OCI-LY1 (cell line): Measurements from ENCODE around the gene C1QTNF1.

Experiments
- H2AFZ ChIP-seq: fragments of 200-600 bp; sonication (generic), shearing (Covaris generic); 2 replicates; pipeline ENCODE4 v1.6.0; 2014; ENCODE audit warnings: antibody characterized with exemption, mild to moderate bottlenecking, low read length
- H3F3A ChIP-seq: fragments of 200-600 bp; sonication (generic), shearing (Covaris generic); 2 replicates; pipeline ENCODE4 v1.6.0; 2014; ENCODE audit warnings: mild to moderate bottlenecking, antibody characterized with exemption, low read length, moderate library complexity; ENCODE audit not compliant: insufficient read depth
- H3K27ac ChIP-seq: fragments of 200-600 bp; sonication (generic); 2 replicates; pipeline ENCODE4 v1.5.1; 2014; ENCODE audit warnings: low read length, mixed run types, mild to moderate bottlenecking, low read depth; ENCODE audit not compliant: poor library complexity, severe bottlenecking
- H3K27me3 ChIP-seq: fragments of 200-600 bp; sonication (generic); 2 replicates; pipeline ENCODE4 v1.6.0; 2014; ENCODE audit warnings: antibody characterized with exemption, mild to moderate bottlenecking, low read length, moderate library complexity; ENCODE audit not compliant: insufficient read depth
- H3K36me3 ChIP-seq: fragments of 200-600 bp; sonication (generic); 2 replicates; pipeline ENCODE4 v1.6.1; 2014; ENCODE audit warnings: mild to moderate bottlenecking, antibody characterized with exemption, low read length, moderate library complexity, mixed read lengths; ENCODE audit not compliant: insufficient read depth
- H3K4me1 ChIP-seq: fragments of 200-600 bp; sonication (generic); 2 replicates; pipeline ENCODE4 v1.5.1; 2014; ENCODE audit warnings: mild to moderate bottlenecking, low read length, moderate library complexity; ENCODE audit not compliant: insufficient read depth, severe bottlenecking
- H3K4me2 ChIP-seq: fragments of 200-600 bp; sonication (generic), shearing (Covaris generic); 2 replicates; pipeline ENCODE4 v1.6.1; 2014; ENCODE audit warnings: low read length
- H3K4me3 ChIP-seq: fragments of 200-600 bp; sonication (generic); 2 replicates; pipeline ENCODE4 v1.5.1; 2014; ENCODE audit warnings: low read length, low read depth, mild to moderate bottlenecking, mixed read lengths; ENCODE audit not compliant: poor library complexity, severe bottlenecking
- H3K79me2 ChIP-seq: fragments of 200-600 bp; shearing (Covaris generic); 2 replicates; pipeline ENCODE4 v1.6.1; 2016; ENCODE audit warnings: mixed run types, low read length, mixed read lengths; ENCODE audit not compliant: insufficient read depth
- H3K9ac ChIP-seq: fragments of 200-600 bp; sonication (generic), shearing (Covaris generic); 2 replicates; pipeline ENCODE4 v1.6.1; 2014; ENCODE audit warnings: mild to moderate bottlenecking, low read length, mixed read lengths
- H3K9me2 ChIP-seq: fragments of 200-600 bp; sonication (generic), shearing (Covaris generic); 2 replicates; pipeline ENCODE4 v1.6.1; 2014; ENCODE audit warnings: low read depth, mild to moderate bottlenecking, low read length, mixed read lengths
- H3K9me3 ChIP-seq: fragments of 200-600 bp; shearing (Covaris generic); 2 replicates; pipeline ENCODE4 v1.6.1; 2014; ENCODE audit warnings: low read length, mixed read lengths
- H4K20me1 ChIP-seq: fragments of 200-600 bp; sonication (generic), shearing (Covaris generic); 2 replicates; pipeline ENCODE4 v1.6.0; 2016; ENCODE audit warnings: mild to moderate bottlenecking, low read length; ENCODE audit not compliant: insufficient read depth
- CTCF ChIP-seq: fragments of 200-600 bp; sonication (generic), shearing (Covaris generic); IDR thresholded peaks from 2 replicates; pipeline ENCODE4 v1.5.1; 2017; ENCODE audit warnings: mild to moderate bottlenecking, antibody characterized with exemption, low read length, moderate library complexity, mixed read lengths
- EZH2 ChIP-seq: fragments of 200-600 bp; sonication (generic), shearing (Covaris generic); IDR thresholded peaks from 2 replicates; pipeline ENCODE4 v1.8.0; 2017; ENCODE audit warnings: borderline replicate concordance, mixed run types, mild to moderate bottlenecking, antibody characterized with exemption, low read length, moderate library complexity, mixed read lengths

The C1QTNF1 gene

GRCh38 chr17:79080349-79080748 is 56.4 kb downstream of the C1QTNF1 start:
- no peaks in the 10 kb centered on the region for H3F3A ChIP-seq
- no peaks in the 10 kb centered on the region for H3K4me1 ChIP-seq
- no peaks in the 10 kb centered on the region for H3K9me3 ChIP-seq
- no peak overlapping the region for H3K27ac ChIP-seq
- H3K27me3 ChIP-seq = no peaks in the 10 kb centered on the region
- TF ChIP-seq EZH2 (no peak), CTCF (no peak)
- H3K79me2 ChIP-seq = no peaks in the 10 kb centered on the region
- no peak overlapping the region for H2AFZ ChIP-seq
- no peak overlapping the region for H3K4me3 ChIP-seq
- H3K9me2 ChIP-seq = no peaks in the 10 kb centered on the region
- H3K9ac ChIP-seq = no peak overlapping the region
- no peaks in the 10 kb centered on the region for H4K20me1 ChIP-seq
- no peaks in the 10 kb centered on the region for H3K36me3 ChIP-seq
- H3K4me2 ChIP-seq = no peak overlapping the region

- Histone ChIP-seq H2AFZ (no peak overlapping the region), H3F3A (no peaks in the 10 kb centered on the region), H3K79me2 (no peaks in the 10 kb centered on the region), H3K9ac (no peak overlapping the region), H3K4me1 (no peaks in the 10 kb centered on the region), H3K4me2 (no peak overlapping the region), H3K9me2 (no peaks in the 10 kb centered on the region), H3K36me3 (no peaks in the 10 kb centered on the region), H4K20me1 (no peaks in the 10 kb centered on the region), H3K27me3 (no peaks in the 10 kb centered on the region), H3K4me3 (no peak overlapping the region), H3K27ac (no peak overlapping the region), H3K9me3 (no peaks in the 10 kb centered on the region)
- TF ChIP-seq CTCF (no peak), EZH2 (no peak)
Measured at GRCh38 chr17:79080761-79081290, 56.9 kb downstream of the C1QTNF1 start.

- Histone ChIP-seq H3K36me3 (no peaks in the 10 kb centered on the region), H3K4me2 (no peak overlapping the region)
Measured at GRCh38 chr17:79081571-79082276, 57.8 kb downstream of the C1QTNF1 start.

More at GRCh38 chr17:79081571-79082276, 57.8 kb downstream of the C1QTNF1 start:
- H3K27me3 ChIP-seq = no peaks in the 10 kb centered on the region
- no peak overlapping the region for H3K9ac ChIP-seq
- H2AFZ ChIP-seq = no peak overlapping the region
- no peak overlapping the region for H3K4me3 ChIP-seq
- no peaks in the 10 kb centered on the region for H3K9me3 ChIP-seq
- no peaks in the 10 kb centered on the region for H3F3A ChIP-seq
- TF ChIP-seq EZH2 (no peak), CTCF (no peak)
- H4K20me1 ChIP-seq = no peaks in the 10 kb centered on the region
- no peaks in the 10 kb centered on the region for H3K9me2 ChIP-seq
- H3K79me2 ChIP-seq = no peaks in the 10 kb centered on the region
- H3K4me1 ChIP-seq = no peaks in the 10 kb centered on the region
- no peak overlapping the region for H3K27ac ChIP-seq
